ENCODE data around the gene CTRL.

GRCh38 chr16:67957622-67958021, 26.0 kb upstream of the CTRL start:
- no peak for TF ChIP-seq CTCF (IDR thresholded peaks at IDR 0.05)
- TF ChIP-seq POLR2A (IDR thresholded peaks at IDR 0.05): no peak
